Measurements from ENCODE around the gene OCRL. TPM values are rescaled to one million over a fixed set of nuclear protein-coding genes. Genes with fewer than 3 reads are reported as not detected.
"Not testable (repeated sequence)": the region's sequence is repeated elsewhere in the genome, so short reads cannot be mapped to it uniquely, and the experiment has no call there.

The OCRL gene
- total RNA-seq, 2 donors from 2014 or later: 12.7 to 17.3 TPM

GRCh38 chrX:129530410-129530809 is 9.6 kb upstream of the OCRL start:
- ATAC-seq: no peak
- DNase-seq: no peak
- intact Hi-C loops (cut with DNase I): no loop called here

- intact Hi-C loops (cut with DNase I): no loop called here
- no peak for ATAC-seq
- DNase-seq: no peak
Measured at GRCh38 chrX:129531132-129531531, 8.9 kb upstream of the OCRL start.

- ATAC-seq: no peak
- intact Hi-C loops (cut with DNase I): no loop called here
- no peak for DNase-seq
Measured at GRCh38 chrX:129534816-129535578, 5.1 kb upstream of the OCRL start.

GRCh38 chrX:129540722-129541184 is 694 bp downstream of the OCRL start:
- ATAC-seq (peak; percentile 62 to 67), DNase-seq (peak; percentile 22)
- intact Hi-C loops (cut with DNase I): no loop called here

- intact Hi-C loops (cut with DNase I): no loop called here
- DNase-seq: no peak
- ATAC-seq: no peak
Measured at GRCh38 chrX:129544780-129545179, 4.7 kb downstream of the OCRL start.

- ATAC-seq (no peak), DNase-seq (no peak)
- intact Hi-C loops (cut with DNase I): no loop called here
Measured at GRCh38 chrX:129545408-129545807, 5.3 kb downstream of the OCRL start.

- intact Hi-C loops (cut with DNase I): no loop called here
- ATAC-seq (no peak), DNase-seq (no peak)
Measured at GRCh38 chrX:129549124-129549523, 9.1 kb downstream of the OCRL start.

GRCh38 chrX:129553619-129554288 is 13.7 kb downstream of the OCRL start:
- intact Hi-C loops (cut with DNase I): no loop called here
- DNase-seq (no peak), ATAC-seq (no peak)

- intact Hi-C loops (cut with DNase I); DNase-seq; ATAC-seq: not testable (repeated sequence)
Measured at GRCh38 chrX:129554816-129555215, 14.8 kb downstream of the OCRL start.

- no peak for ATAC-seq
- intact Hi-C loops (cut with DNase I): no loop called here
- no peak for DNase-seq
Measured at GRCh38 chrX:129556806-129557315, 16.8 kb downstream of the OCRL start.

GRCh38 chrX:129557844-129558480 is 17.9 kb downstream of the OCRL start:
- intact Hi-C loops (cut with DNase I): no loop called here
- no peak for DNase-seq
- peak; percentile 44 for ATAC-seq

- ATAC-seq: no peak
- no peak for DNase-seq
- intact Hi-C loops (cut with DNase I): no loop called here
Measured at GRCh38 chrX:129559783-129560182, 19.7 kb downstream of the OCRL start.

GRCh38 chrX:129561453-129561852 is 21.4 kb downstream of the OCRL start:
- intact Hi-C loops (cut with DNase I): no loop called here
- no peak for DNase-seq
- no peak for ATAC-seq

GRCh38 chrX:129564345-129564744 is 24.3 kb downstream of the OCRL start:
- intact Hi-C loops (cut with DNase I); DNase-seq; ATAC-seq: not testable (repeated sequence)

GRCh38 chrX:129565046-129565650 is 25.1 kb downstream of the OCRL start:
- no peak for ATAC-seq
- intact Hi-C loops (cut with DNase I): no loop called here
- no peak for DNase-seq

- no peak for ATAC-seq
- no peak for DNase-seq
- intact Hi-C loops (cut with DNase I): no loop called here
Measured at GRCh38 chrX:129566073-129566472, 26.0 kb downstream of the OCRL start.

GRCh38 chrX:129568349-129568748 is 28.3 kb downstream of the OCRL start:
- intact Hi-C loops (cut with DNase I): no loop called here
- no peak for ATAC-seq
- DNase-seq: no peak

GRCh38 chrX:129572422-129572821 is 32.4 kb downstream of the OCRL start:
- no peak for DNase-seq
- ATAC-seq: peak in 1 of 2 donors; percentile 34
- intact Hi-C loops (cut with DNase I): no loop called here

- ATAC-seq; DNase-seq; intact Hi-C loops (cut with DNase I): not testable (repeated sequence)
Measured at GRCh38 chrX:129573652-129574051, 33.6 kb downstream of the OCRL start.

- DNase-seq: no peak
- no peak for ATAC-seq
- intact Hi-C loops (cut with DNase I): no loop called here
Measured at GRCh38 chrX:129574214-129574613, 34.2 kb downstream of the OCRL start.

All from left cardiac atrium (tissue), 4 donors.